Ramos (cell line): ENCODE results near the gene PIK3R5.
"Not testable (repeated sequence)": the region's sequence is repeated elsewhere in the genome, so short reads cannot be mapped to it uniquely, and the experiment has no call there.

Experiments
- in situ Hi-C: fragments of 300-500 bp; cut with MboI; formaldehyde crosslinking; loops from one replicate; pipeline ENCODE4 v1.14.3; 2022; ENCODE audit warnings: low sequenced_read_pairs; ENCODE audit not compliant: unreplicated experiment

PIK3R5 gene

DNA sequence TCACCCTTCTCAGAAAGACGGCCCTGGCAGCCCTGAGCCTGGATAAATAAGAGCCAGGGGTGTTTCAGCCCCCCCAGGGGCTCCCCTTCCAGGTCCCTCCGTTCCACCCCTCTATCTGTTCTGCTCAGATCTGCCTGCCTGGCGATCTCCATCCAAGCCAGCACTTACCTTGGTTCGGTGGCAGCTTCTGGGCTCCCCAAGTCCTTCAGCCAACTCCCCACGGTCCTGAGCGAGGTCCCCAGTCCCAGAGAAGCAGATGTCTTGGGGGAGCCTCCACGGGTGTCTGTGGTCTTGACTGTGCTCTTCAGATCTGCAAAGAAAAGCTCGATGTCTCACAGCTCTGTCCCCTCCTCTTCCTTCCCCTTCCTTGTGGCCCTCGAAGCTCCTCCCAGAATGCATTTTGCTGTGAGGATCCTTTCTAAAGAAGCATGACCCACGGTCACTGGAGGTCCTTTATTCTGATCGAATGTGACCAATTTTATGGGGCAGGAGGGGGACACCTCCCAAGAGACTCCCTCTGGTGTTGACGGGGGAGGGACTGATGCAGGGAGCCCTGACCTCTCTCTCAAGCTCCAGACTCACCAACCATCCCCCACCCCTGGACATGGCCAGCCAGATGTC is 98.0 kb downstream of the PIK3R5 start, which contains the start of gene PIK3R6:
Gene PIK3R6 (minus strand): TSS at position 314 of the 621 bp plus-strand sequence. CDS start 17,880 bp downstream, outside the sequence.
- in situ Hi-C loops = no loop called here

DNA sequence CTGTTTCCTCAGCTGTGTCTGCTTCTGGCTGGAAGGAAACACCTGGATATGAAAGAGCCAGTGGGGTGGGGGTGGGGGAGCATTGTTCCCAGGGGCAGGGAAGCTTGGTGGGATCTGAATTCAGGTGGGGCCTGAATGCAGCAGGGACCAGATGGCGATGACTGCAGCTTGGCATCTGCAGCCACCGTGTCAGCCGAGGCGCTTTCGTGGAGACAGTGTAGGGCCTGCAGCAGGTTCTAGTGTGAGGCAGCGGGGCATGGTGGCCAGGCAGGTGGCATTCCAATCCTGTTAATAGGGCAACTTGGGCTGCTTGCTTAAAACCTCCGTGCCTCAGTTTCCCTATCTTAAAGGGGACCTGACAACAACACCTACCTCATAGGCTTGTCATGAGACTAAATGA is 99.7 kb downstream of the PIK3R5 start:
- in situ Hi-C loops = no loop called here

DNA sequence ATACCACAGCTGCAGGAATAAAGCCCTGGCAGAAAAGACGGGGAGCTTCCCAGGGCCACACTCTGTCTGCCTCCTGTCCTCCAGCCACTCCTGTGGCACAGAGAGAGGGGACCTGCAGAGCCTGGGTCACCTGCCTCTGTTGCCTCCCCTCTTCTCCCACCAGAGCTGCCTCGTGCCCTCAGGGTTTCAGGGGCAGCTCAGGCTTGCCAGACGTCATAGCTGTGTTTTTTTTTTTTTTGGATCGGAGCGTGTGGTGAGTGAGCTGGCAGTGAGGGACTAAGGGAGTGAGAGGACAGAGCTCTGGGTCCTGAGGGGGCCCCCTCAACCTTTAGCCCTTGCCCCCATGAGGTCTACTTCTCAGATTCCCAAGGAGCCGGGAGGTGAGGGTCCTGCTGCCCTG is 100.1 kb downstream of the PIK3R5 start:
- in situ Hi-C loops = no loop called here

DNA sequence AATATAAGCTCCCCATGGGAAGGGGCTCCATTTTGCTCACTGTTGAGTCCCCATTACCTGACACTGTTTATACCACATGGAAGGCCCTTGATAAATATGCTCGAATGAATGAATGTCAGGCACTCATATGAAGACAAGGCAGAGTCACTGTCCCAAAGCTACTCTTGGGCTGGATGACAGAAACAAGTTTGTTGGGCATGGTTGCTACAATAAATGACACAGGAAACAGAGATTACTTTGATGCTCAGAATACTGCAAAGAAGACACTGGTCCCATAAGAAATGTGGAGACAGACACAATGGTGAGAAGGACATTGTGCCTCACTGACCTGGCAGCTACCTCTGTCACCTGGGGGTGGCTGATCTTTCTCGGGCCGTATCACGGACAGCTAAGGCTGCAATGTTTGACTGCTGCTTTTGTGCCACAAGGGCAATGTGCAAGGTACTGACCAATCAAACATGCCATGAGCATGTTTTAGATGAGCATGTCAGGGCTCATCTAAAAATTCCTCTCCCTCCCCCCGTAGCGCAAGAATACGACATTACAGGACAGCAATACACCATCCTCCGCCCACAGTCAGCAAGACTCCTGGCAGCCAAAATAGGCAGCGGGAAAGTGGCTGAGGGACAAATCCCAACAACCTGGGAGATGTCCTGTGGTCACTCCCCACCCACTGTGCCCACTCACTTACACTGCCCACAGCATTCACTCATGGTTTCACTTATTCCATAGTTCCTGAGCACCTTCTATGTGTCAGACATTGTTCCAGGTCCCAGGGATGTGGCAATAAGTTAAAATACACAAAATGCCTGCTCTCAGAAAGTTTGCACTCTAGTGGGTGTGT is 103.1 kb downstream of the PIK3R5 start:
- in situ Hi-C loops = no loop called here

DNA sequence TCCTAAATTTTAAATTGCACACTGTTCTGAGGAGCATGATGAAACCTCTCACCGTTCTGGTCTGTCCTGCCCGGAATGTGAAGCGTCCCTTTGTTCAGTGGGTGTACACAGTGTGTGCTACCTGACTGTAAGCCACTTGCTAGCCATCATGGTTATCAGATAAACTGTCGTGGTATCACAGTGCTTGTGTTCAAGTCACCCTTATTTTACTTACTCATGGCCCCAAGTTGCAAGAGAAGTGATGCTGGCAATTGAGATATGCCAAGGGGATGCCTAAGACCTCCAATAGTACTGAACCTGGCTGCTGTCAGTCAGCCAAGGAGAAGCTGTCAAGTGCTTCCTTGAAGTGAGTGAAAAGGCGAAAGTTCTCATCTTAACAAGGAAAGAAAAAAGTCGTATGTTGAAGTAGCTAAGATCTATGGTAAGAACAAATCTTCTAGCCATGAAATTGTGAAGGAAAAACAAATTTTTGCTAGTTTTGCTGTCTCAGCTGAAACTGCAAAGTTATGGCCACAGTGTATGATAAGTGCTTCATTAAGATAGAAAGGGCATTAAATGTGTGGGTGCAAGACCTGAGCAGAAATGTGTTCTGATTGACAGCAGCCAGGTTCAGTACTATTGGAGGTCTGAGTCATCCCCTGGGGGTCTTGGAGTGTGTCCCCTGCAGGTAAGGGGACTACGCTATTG is 103.9 kb downstream of the PIK3R5 start:
- in situ Hi-C loops = no loop called here

DNA sequence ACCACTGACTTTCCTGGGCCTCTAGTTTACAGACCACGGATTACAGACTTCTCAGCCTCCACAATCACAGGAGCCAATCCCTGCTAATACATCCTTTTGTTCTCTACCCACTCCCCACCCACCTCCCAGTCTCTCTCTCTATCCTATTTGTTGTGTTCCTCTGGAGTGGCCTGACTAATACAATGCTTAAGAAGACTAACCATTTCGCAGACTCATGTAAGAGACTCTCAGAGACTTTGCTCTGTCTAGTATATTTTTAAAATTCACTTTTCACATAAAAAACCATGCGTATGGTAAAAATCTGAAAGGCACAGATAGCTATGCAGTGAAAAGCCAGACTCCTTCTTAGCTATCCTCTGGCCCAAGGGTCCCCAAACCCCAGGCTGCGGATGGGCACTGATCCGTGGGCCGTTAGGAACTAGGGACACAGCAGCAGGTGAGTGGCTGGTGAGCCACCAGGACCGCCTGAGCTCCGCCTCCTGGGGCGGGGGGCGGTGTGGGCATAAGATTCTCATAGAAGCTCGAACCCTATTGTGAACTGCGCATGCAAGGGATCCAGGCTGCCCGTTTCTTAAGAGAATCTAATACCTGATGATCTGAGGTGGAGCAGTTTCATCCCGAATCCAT is 105.6 kb downstream of the PIK3R5 start:
- in situ Hi-C loops = no loop called here

DNA sequence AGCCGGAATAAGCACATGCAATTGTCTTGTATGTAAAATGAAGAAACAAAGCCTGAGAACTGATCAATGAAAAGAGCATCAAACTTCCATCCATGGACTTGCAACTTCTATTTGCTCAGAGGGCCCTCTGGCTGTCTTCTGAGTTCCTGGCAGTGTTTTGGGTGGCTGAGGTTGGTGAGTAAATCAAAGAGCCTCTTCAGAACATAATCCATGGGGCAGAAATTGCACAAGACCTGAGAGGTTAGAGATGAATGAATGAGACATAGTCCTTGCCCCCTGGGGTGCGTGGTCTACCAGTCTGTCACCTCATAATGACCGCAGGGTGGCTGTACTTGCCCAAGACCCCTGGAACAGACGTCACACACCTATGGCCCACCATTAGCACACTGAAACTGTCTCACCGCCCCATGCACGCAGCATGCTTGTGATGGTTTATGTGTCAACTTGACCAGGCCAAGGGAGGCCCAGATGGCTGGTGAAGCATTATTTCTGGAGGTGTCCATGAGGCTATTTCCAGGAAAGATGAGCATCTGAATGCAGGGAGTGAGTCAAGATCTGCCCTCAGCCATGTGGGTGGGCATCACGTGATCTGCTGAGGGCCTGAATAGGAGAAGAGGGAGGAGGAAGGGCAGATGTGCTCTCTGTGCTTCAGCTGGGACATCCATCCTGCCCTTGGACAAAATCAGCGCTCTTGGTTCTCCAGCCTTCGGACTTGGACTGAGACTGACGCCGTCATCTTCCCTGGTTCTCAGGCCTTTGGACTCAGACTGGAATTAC is 106.3 kb downstream of the PIK3R5 start:
- in situ Hi-C loops = no loop called here

DNA sequence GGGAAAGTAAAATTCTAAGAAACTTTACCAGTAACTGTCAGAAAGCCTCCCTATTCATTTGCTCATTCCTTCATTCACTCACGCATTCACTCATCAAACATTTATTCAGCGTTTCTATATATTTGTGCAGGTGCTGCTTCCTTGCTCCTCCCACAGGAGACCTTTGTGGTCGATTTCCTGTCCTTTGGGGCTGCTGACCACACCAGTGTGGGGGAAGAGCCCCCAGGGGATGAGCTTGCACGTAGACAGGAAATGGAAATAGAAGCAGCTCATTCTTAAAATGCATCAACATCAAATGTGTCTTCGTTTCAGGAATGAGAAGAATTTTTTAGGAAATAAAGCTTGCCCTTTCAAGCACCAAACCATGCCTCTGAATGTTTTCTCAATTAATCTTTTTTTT is 107.6 kb downstream of the PIK3R5 start:
- in situ Hi-C loops = no loop called here

DNA sequence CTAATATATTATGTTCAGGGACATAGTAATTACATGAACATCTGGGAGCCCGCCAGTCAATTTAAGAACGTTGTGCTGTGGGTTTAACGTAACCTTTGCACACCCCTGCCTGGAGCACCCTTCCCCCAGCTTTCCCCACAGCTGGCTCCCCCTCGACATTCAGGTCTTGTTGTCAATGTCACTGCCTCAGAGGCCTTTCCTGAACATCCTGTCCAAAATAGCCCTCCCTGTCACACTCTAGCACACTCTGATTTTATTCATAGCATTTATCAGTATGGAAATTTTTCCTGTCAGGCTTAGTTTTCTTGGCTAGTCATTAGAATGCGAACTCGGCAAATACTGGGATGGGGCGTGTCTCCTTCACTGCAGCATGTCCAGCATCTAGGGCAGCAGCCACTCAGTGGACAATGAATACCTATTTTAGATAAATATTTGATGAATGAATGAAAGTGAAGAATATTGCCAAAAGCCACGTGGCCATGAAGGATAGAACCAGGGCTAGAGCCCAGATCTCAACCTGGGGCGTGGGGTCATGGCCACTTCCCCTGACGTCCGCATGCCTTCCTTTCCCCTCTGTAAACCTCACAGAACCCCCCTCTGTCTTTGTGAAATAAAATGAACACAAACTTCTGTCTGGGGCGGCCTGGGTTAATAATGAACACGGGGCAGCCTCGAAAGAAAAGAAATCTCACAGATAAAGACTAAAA is 108.5 kb downstream of the PIK3R5 start:
- in situ Hi-C loops = no loop called here

DNA sequence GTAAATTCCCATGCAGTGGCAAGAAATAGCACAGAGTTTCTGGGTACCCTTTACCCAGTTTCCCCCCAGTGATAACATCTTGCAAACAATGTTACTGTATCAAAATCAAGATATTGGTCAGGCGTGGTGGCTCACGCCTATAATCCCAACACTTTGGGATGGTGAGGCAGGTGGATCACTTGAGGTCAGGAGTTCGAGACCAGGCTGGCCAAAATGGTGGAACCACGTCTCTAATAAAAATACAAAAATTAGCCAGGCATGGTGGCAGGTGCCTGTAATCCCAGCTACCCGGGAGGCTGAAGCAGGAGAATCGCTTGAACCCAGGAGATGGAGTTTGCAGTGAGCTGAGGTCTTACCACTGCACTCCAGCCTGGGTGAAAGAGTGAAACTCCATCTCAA is 109.3 kb downstream of the PIK3R5 start:
- in situ Hi-C loops = not testable (repeated sequence)

DNA sequence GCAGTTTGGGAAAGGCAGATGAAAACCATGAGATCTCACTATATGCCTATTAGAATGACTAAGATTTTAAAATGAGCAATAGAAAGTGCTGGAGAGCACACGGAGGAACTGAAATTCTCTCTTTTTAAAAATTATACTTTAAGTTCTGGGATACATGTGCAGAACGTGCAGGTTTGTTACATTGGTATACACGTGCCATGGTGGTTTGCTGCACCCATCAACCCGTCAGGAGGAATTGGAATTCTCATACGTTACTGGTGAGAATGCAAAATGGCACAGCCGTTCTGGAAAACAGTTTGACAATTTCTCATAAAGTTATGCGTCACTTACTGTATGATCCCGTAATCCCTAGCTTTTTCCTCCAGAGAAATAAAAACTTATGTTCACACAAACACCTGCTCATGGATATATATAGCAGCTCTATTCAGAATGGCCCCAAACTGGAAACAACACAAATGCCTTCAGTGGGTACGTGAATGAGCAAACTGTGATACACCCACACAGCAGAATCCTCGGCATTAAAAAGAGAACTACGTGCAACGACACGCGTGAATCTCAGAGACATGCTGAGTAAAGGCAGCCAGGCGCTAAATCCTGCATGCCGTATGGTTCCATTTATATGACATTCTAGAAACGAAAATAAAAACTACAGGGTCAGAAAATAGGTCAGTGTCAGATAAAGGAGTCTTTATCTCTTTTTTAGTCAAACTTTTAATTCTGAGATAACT is 109.9 kb downstream of the PIK3R5 start:
- in situ Hi-C loops = no loop called here

DNA sequence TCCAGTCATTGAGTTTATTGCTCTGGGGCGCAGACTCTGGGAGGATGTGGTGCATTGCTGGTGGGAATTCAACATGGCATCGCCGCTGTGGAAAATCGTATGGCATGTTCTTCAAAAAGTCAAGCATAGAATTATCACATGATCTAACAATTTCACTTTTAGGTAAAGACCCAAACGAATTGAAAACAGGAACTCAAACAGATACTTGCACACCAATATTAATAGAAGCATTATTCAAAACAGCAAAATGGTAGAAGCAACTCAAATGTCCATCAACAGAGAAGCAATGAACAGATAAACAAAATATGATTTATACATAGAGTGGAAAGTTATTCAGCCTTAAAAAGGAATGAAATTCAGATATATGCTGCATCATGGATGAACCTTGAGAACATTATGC is 113.9 kb downstream of the PIK3R5 start:
- in situ Hi-C loops = no loop called here

DNA sequence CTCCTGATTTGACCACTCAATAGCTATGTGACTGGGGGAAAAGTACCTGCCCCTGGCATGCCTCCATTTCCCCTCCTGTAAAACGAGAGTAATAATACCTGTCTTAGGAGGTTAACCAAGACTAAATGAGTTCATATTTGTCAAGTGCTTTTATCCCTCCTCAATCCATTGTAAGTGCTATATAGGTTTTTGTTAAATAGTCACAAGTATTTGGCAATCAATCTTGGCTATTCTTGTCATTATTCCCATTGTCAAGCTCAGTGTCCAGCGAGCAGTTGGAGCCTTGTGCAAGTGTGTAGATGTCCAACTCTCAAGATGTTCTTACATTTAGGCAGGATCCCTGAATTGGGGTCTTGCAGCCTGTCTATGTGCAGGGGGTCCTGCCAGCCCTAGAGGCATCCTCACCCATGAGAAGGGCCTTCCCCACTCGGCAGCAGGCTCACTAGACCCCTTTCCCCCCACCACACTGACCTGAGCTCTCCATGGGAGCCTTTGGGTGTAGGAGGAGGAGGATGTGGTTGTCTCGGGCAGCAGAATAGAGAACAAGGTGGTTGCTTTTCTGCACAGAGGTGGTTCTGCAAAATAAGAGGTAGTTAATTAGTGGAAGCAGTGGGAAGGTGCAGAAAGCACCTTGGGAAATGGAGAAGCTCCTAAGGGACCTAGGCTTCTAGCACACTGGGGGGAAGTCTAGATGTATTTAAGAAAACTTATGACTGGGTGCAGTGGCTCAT is 116.0 kb downstream of the PIK3R5 start:
- in situ Hi-C loops = no loop called here

DNA sequence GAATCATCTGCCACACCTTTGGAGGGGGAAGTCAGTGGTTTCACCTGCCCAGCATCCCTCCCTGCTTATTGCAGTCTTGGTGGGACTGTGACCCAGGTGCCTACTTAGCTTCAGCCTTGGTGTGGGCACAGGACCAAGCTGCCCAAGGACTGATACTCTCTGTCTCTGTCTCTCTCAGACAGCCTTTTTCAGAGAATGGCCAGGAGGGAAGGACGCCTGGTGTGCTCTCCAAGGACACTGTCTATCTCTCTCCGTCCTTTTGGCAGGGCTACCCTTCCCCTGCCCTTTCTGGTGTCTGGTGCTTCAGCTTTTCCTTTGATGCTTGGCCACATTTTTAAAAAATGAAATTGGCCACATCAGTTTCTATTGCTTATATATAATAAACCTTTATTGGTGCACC is 117.6 kb downstream of the PIK3R5 start:
- in situ Hi-C loops = no loop called here

DNA sequence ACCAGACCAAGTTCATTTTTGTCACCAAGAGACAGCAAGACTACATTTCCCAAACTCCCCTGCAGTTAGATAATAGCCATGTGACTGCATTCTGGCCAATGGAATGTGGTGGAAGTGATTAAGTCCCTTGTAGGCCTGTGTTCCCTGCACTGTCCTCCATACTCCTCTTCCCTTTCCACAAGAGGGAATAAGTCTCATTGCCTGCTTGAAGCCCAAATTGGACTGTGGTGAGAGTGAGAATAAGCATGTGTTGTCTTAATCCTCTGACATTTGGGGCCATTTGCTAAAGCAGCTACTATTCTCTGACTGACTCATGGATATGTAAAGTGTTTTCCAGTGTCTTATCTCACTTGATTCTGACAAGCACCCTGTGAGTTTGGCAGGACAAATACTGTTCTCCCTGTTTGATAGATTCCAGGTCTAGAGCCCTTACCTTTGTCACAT is 118.7 kb downstream of the PIK3R5 start:
- in situ Hi-C loops = no loop called here

DNA sequence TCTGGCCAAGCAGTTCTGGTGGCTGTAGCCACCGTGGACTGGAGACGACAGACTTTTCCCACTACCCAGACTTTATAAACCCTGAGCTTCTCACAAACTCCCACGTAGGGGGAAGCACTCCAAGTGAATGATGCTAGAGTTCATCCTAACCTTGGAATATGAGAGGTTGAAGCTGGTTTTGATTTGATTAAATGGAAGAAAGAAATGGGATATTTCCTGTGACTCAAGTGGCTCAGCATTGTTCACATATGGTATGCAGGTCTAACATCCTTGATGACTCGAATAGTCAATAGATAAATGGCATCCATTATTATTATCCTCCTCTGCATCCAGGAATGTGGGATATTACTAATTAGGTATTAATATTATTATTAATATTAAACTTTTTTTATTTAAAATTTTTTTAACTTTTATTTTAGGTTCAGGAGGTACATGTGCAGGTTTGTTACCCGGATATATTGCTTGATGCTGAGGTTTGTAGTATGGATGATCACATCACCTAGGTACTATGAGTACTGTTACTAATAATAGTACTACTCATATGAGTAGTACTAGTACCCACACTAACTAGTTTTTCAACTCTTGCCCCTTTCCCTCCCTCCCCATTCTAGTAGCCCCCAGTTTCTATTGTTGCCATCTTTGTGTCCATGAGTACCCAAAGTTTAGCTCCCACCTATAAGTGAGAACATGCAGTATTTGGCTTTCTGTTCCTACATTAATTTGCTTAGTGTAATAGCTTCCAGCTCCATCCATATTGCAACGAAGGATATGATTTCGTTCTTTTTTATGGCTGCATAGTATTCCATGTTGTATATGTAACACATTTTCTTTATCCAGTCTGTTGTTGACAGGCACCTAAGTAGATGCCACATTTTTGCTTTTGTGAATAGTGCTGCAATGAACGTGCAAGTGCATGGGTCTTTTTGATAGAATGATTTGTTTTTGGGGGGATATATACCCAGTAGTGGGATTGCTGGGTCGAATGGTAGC is 121.0 kb downstream of the PIK3R5 start:
- in situ Hi-C loops = no loop called here

DNA sequence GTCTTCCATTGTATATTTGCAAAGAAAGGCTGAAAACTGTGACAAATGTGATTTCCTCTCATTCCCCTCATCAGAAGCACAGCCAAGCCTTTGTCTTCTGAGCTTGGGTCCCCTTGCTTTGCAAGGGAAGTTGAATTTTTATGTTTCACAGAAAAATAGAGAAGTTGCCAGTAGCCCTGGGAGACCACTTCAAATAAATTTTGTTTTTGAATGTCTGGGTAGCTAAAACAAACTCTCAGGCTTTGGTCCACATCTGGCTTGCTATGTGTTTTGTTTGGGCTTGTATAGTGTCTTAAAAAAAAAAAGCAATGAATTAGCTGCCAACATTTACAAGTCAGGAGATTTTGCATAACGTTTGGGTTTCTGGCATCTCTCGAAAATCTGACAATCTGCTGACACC is 122.2 kb downstream of the PIK3R5 start:
- in situ Hi-C loops = no loop called here
